Mesendoderm (in vitro differentiated cells): ENCODE results near the gene PRRC2B.

Experiments used
- DNase-seq: peaks from one replicate; pipeline ENCODE4 v3.0.0; 2013
- H2AK5ac ChIP-seq: 2 replicates; pipeline ENCODE4 v1.6.1; 2013; ENCODE audit warnings: low read length, inconsistent platforms
- H2BK120ac ChIP-seq: 2 replicates; pipeline ENCODE4 v1.6.1; 2013; ENCODE audit warnings: low read depth, mild to moderate bottlenecking, low read length, moderate library complexity, mixed read lengths
- H2BK15ac ChIP-seq: replicated peaks from 2 replicates; pipeline ENCODE4 v1.6.1; 2013; ENCODE audit warnings: low read depth, mild to moderate bottlenecking, moderate library complexity
- H2BK5ac ChIP-seq: 2 replicates; pipeline ENCODE4 v1.6.1; 2013; ENCODE audit warnings: low read length, inconsistent platforms
- H3K18ac ChIP-seq: 2 replicates; pipeline ENCODE4 v1.6.1; 2013; ENCODE audit warnings: mild to moderate bottlenecking, low read length, mixed read lengths
- H3K23ac ChIP-seq: one replicate; pipeline ENCODE4 v1.6.1; 2013; ENCODE audit warnings: low read length
- H3K27ac ChIP-seq: 2 replicates; pipeline ENCODE4 v1.5.1; 2013; ENCODE audit warnings: low read depth, mild to moderate bottlenecking, inconsistent platforms, low read length, moderate library complexity
- H3K27me3 ChIP-seq: 2 replicates; pipeline ENCODE4 v1.6.1; 2013; ENCODE audit warnings: low read length, control low read depth, mild to moderate bottlenecking, inconsistent platforms; ENCODE audit not compliant: insufficient read depth, poor library complexity
- H3K36me3 ChIP-seq: 2 replicates; pipeline ENCODE4 v1.6.1; 2013; ENCODE audit warnings: low read length, inconsistent platforms; ENCODE audit not compliant: control insufficient read depth, insufficient read depth
- H3K4ac ChIP-seq: one replicate; pipeline ENCODE4 v1.6.1; 2013; ENCODE audit warnings: low read depth, mild to moderate bottlenecking, low read length, moderate library complexity
- H3K4me1 ChIP-seq: 2 replicates; pipeline ENCODE4 v1.6.1; 2013; ENCODE audit warnings: low read depth, low read length, inconsistent platforms; ENCODE audit not compliant: control insufficient read depth
- H3K4me2 ChIP-seq: 2 replicates; pipeline ENCODE4 v1.6.1; 2013; ENCODE audit warnings: low read length
- H3K4me3 ChIP-seq: 2 replicates; pipeline ENCODE4 v1.5.1; 2013; ENCODE audit warnings: mild to moderate bottlenecking, low read length
- H3K56ac ChIP-seq: one replicate; pipeline ENCODE4 v1.6.1; 2013; ENCODE audit warnings: low read length
- H3K79me1 ChIP-seq: 2 replicates; pipeline ENCODE4 v1.6.1; 2013; ENCODE audit warnings: low read length, inconsistent platforms
- H3K79me2 ChIP-seq: 2 replicates; pipeline ENCODE4 v1.6.1; 2013; ENCODE audit warnings: mild to moderate bottlenecking, low read length; ENCODE audit not compliant: control insufficient read depth, insufficient read depth
- H3K9ac ChIP-seq: 2 replicates; pipeline ENCODE4 v1.6.1; 2013; ENCODE audit warnings: low read length, inconsistent platforms
- H4K5ac ChIP-seq: one replicate; pipeline ENCODE4 v1.6.1; 2013; ENCODE audit warnings: low read length
- H4K8ac ChIP-seq: one replicate; pipeline ENCODE4 v1.6.1; 2013; ENCODE audit warnings: low read depth, mild to moderate bottlenecking, control low read depth, low read length, moderate library complexity
- WGBS: extraction: QIAGEN DNeasy Blood & Tissue Kit; methylation state at CpG from one replicate; pipeline ENCODE4 v1.1.7; 2013; ENCODE audit warnings: low lambda C conversion rate, missing lambda C conversion rate; ENCODE audit not compliant: insufficient coverage; ENCODE audit errors: extremely low coverage; 5-methylcytosine and 5-hydroxymethylcytosine counted together

Gene PRRC2B

GRCh38 chr9:131443648-131444047 lies 49.8 kb downstream of the PRRC2B start:
- Histone ChIP-seq H3K4ac (no peak overlapping the region), H3K4me3 (no peak overlapping the region), H3K36me3 (peaks cover 35% of the 10 kb centered on the region), H4K8ac (no peak overlapping the region), H4K5ac (no peak overlapping the region), H3K79me1 (peaks cover 20% of the 10 kb centered on the region), H3K4me1 (no peaks in the 10 kb centered on the region), H3K9ac (no peak overlapping the region), H3K4me2 (no peak overlapping the region), H3K79me2 (peaks cover 12% of the 10 kb centered on the region), H3K56ac (no peak overlapping the region), H2AK5ac (no peak overlapping the region), H2BK5ac (no peak overlapping the region), H2BK15ac (no peak overlapping the region), H2BK120ac (no peak overlapping the region), H3K27me3 (no peaks in the 10 kb centered on the region), H3K27ac (no peak overlapping the region), H3K23ac (no peak overlapping the region), H3K18ac (no peak overlapping the region)
- DNase-seq, result no peak
- no CpG with 5 or more reads among the region's 2 CpGs for WGBS

- Histone ChIP-seq H3K18ac (no peak overlapping the region), H2AK5ac (no peak overlapping the region), H3K79me1 (peaks cover 14% of the 10 kb centered on the region), H2BK5ac (no peak overlapping the region), H3K23ac (no peak overlapping the region), H3K79me2 (peaks cover 9% of the 10 kb centered on the region), H3K4ac (no peak overlapping the region), H4K8ac (no peak overlapping the region), H3K36me3 (peaks cover 26% of the 10 kb centered on the region), H3K27me3 (no peaks in the 10 kb centered on the region), H3K4me2 (no peak overlapping the region), H3K4me3 (no peak overlapping the region), H3K27ac (no peak overlapping the region), H2BK15ac (no peak overlapping the region), H3K4me1 (no peaks in the 10 kb centered on the region), H4K5ac (no peak overlapping the region), H3K56ac (no peak overlapping the region), H2BK120ac (no peak overlapping the region), H3K9ac (no peak overlapping the region)
- no CpG with 5 or more reads among the region's 11 CpGs for WGBS
- DNase-seq, result no peak
Measured at GRCh38 chr9:131446276-131446675, 52.4 kb downstream of the PRRC2B start.

GRCh38 chr9:131447148-131447547 lies 53.3 kb downstream of the PRRC2B start:
- Histone ChIP-seq H3K36me3 (peaks cover 26% of the 10 kb centered on the region), H3K27ac (no peak overlapping the region), H2AK5ac (no peak overlapping the region), H3K79me1 (peaks cover 14% of the 10 kb centered on the region), H2BK5ac (no peak overlapping the region), H4K8ac (no peak overlapping the region), H2BK15ac (no peak overlapping the region), H3K4me1 (no peaks in the 10 kb centered on the region), H3K4ac (no peak overlapping the region), H3K18ac (no peak overlapping the region), H3K27me3 (no peaks in the 10 kb centered on the region), H3K9ac (no peak overlapping the region), H3K79me2 (peaks cover 13% of the 10 kb centered on the region), H3K56ac (no peak overlapping the region), H3K4me3 (no peak overlapping the region), H4K5ac (no peak overlapping the region), H2BK120ac (no peak overlapping the region), H3K4me2 (no peak overlapping the region), H3K23ac (no peak overlapping the region)
- DNase-seq, result no peak
- no CpG with 5 or more reads among the region's 8 CpGs for WGBS

GRCh38 chr9:131447600-131447999 lies 53.7 kb downstream of the PRRC2B start:
- no peak overlapping the region for H3K56ac ChIP-seq
- no peak overlapping the region for H3K4me2 ChIP-seq
- H3K9ac ChIP-seq, result no peak overlapping the region
- H3K23ac ChIP-seq, result no peak overlapping the region
- no peak overlapping the region for H4K8ac ChIP-seq
- H2BK5ac ChIP-seq, result no peak overlapping the region
- H2BK120ac ChIP-seq, result no peak overlapping the region
- no peak overlapping the region for H3K27ac ChIP-seq
- no peak overlapping the region for H3K4me3 ChIP-seq
- no peak for DNase-seq
- H3K27me3 ChIP-seq, result no peaks in the 10 kb centered on the region
- H2BK15ac ChIP-seq, result no peak overlapping the region
- H3K18ac ChIP-seq, result no peak overlapping the region
- WGBS, result no CpG with 5 or more reads among the region's 14 CpGs
- H3K36me3 ChIP-seq, result peaks cover 26% of the 10 kb centered on the region
- peaks cover 13% of the 10 kb centered on the region for H3K79me2 ChIP-seq
- peaks cover 14% of the 10 kb centered on the region for H3K79me1 ChIP-seq
- no peak overlapping the region for H3K4ac ChIP-seq
- H3K4me1 ChIP-seq, result no peaks in the 10 kb centered on the region
- H4K5ac ChIP-seq, result no peak overlapping the region
- no peak overlapping the region for H2AK5ac ChIP-seq

GRCh38 chr9:131448818-131449217 lies 54.9 kb downstream of the PRRC2B start:
- peaks cover 19% of the 10 kb centered on the region for H3K79me2 ChIP-seq
- H3K36me3 ChIP-seq, result peaks cover 23% of the 10 kb centered on the region
- WGBS, result no CpG with 5 or more reads among the region's 3 CpGs
- no peak overlapping the region for H3K27ac ChIP-seq
- H3K9ac ChIP-seq, result no peak overlapping the region
- no peak for DNase-seq
- no peak overlapping the region for H3K4me2 ChIP-seq
- no peak overlapping the region for H3K23ac ChIP-seq
- H3K27me3 ChIP-seq, result no peaks in the 10 kb centered on the region
- H2BK5ac ChIP-seq, result no peak overlapping the region
- H4K8ac ChIP-seq, result no peak overlapping the region
- H2BK120ac ChIP-seq, result no peak overlapping the region
- H4K5ac ChIP-seq, result no peak overlapping the region
- peaks cover 13% of the 10 kb centered on the region for H3K79me1 ChIP-seq
- no peak overlapping the region for H3K18ac ChIP-seq
- no peak overlapping the region for H3K4ac ChIP-seq
- no peak overlapping the region for H3K4me3 ChIP-seq
- H3K56ac ChIP-seq, result no peak overlapping the region
- no peaks in the 10 kb centered on the region for H3K4me1 ChIP-seq
- H2BK15ac ChIP-seq, result no peak overlapping the region
- H2AK5ac ChIP-seq, result no peak overlapping the region

- no peak overlapping the region for H3K4me3 ChIP-seq
- no peak overlapping the region for H2BK15ac ChIP-seq
- H3K36me3 ChIP-seq, result peaks cover 19% of the 10 kb centered on the region
- no peak for DNase-seq
- H3K56ac ChIP-seq, result no peak overlapping the region
- H3K4me1 ChIP-seq, result no peaks in the 10 kb centered on the region
- no peak overlapping the region for H3K23ac ChIP-seq
- peaks cover 10% of the 10 kb centered on the region for H3K79me1 ChIP-seq
- H2BK120ac ChIP-seq, result no peak overlapping the region
- no peak overlapping the region for H3K4ac ChIP-seq
- H3K9ac ChIP-seq, result no peak overlapping the region
- no peak overlapping the region for H4K8ac ChIP-seq
- no peak overlapping the region for H2AK5ac ChIP-seq
- no peaks in the 10 kb centered on the region for H3K27me3 ChIP-seq
- H3K18ac ChIP-seq, result no peak overlapping the region
- H3K27ac ChIP-seq, result no peak overlapping the region
- H4K5ac ChIP-seq, result no peak overlapping the region
- no peak overlapping the region for H3K4me2 ChIP-seq
- H3K79me2 ChIP-seq, result peaks cover 17% of the 10 kb centered on the region
- H2BK5ac ChIP-seq, result no peak overlapping the region
Measured at GRCh38 chr9:131449276-131449675, 55.4 kb downstream of the PRRC2B start.
